Cardiac muscle cell (in vitro differentiated cells and primary cell): ENCODE data around the gene TBC1D14. TPM values are rescaled to one million over a fixed set of nuclear protein-coding genes. Genes with fewer than 3 reads are reported as not detected.

ENCODE experiments used
- DNase-seq, 2 donors: peaks; one replicate each; pipeline versions ENCODE4 v3.0.0 to v3.0.0-alpha.2; 2010 to 2017; ENCODE audit warnings: low read depth in 1 of 2, low spot score in 1 of 2
- H3K27ac ChIP-seq: fragments of 200-600 bp; sonication (generic); 2 replicates; pipeline ENCODE4 v1.5.1; 2016
- H3K27me3 ChIP-seq: fragments of 200-600 bp; sonication (generic); 2 replicates; pipeline ENCODE4 v1.6.0; 2016; ENCODE audit warnings: control low read depth
- H3K36me3 ChIP-seq: fragments of 200-600 bp; sonication (generic); 2 replicates; pipeline ENCODE4 v1.5.1; 2016; ENCODE audit warnings: control low read depth
- H3K4me1 ChIP-seq: fragments of 200-600 bp; sonication (generic); 2 replicates; pipeline ENCODE4 v1.8.1; 2017; ENCODE audit warnings: low read depth, mild to moderate bottlenecking, mixed run types
- H3K4me3 ChIP-seq: fragments of 200-600 bp; sonication (generic); 2 replicates; pipeline ENCODE4 v1.5.1; 2016; ENCODE audit warnings: mild to moderate bottlenecking
- H3K9me3 ChIP-seq: fragments of 200-600 bp; sonication (generic); 2 replicates; pipeline ENCODE4 v1.5.1; 2017; ENCODE audit warnings: low read depth, mild to moderate bottlenecking, control low read depth
- polyA plus RNA-seq: library from polyadenylated mRNA; unstranded; fragments of >200 nt; fragmentation: Nextera tagmentation; extraction: Ambion mirVana; gene quantifications from 2 replicates; pipeline ENCODE4 v1.2.1, GENCODE V29; 2016
- total RNA-seq: library from RNA; depleted of rRNA; stranded (reverse); fragments of >200 nt; gene quantifications from 2 replicates; pipeline ENCODE4 v1.2.3, GENCODE V29; 2016
- TF ChIP-seq, protein P1 (sequence below): IDR thresholded peaks from 2 replicates; pipeline ENCODE4 v1.5.1; 2012; ENCODE audit warnings: low read depth, mild to moderate bottlenecking, low read length

TBC1D14 gene
- total and polyA plus RNA-seq, 2 experiments from 2014 or later = 30.5 to 41.8 TPM

DNA sequence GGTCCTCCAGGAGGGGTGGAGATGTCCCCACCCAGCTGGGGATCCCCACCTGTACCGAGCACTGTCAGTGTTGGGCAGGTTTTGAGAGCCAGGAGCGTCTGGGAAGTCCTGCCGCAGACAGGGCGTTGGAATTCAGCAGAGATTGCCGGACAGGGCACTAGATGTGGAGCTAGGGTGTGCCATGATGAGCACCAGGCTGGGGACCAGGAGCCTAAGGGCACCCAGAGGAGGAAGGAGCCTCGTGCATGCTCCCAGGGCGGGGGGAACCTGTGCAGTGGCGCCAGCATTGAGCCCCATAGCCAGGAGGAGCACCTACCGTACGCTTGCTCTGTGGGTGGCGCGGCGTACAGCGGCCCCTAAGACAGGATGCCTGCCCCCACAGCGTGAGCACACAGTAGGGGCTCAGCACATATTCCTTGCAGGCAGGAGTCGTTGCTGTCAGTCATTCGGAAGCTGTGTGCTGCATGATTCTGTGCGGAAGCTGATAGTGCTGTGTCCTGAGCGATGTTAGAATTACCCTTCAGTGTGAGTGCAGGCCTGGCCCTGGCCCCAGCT is 114.8 kb downstream of the TBC1D14 start:
- DNase-seq = no peak
- TF ChIP-seq, protein P1, sequence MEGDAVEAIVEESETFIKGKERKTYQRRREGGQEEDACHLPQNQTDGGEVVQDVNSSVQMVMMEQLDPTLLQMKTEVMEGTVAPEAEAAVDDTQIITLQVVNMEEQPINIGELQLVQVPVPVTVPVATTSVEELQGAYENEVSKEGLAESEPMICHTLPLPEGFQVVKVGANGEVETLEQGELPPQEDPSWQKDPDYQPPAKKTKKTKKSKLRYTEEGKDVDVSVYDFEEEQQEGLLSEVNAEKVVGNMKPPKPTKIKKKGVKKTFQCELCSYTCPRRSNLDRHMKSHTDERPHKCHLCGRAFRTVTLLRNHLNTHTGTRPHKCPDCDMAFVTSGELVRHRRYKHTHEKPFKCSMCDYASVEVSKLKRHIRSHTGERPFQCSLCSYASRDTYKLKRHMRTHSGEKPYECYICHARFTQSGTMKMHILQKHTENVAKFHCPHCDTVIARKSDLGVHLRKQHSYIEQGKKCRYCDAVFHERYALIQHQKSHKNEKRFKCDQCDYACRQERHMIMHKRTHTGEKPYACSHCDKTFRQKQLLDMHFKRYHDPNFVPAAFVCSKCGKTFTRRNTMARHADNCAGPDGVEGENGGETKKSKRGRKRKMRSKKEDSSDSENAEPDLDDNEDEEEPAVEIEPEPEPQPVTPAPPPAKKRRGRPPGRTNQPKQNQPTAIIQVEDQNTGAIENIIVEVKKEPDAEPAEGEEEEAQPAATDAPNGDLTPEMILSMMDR = no peak
- H3K27me3 ChIP-seq = no peaks in the 10 kb centered on the region
- no peaks in the 10 kb centered on the region for H3K9me3 ChIP-seq
- no peak overlapping the region for H3K27ac ChIP-seq
- H3K36me3 ChIP-seq = peaks cover 9% of the 10 kb centered on the region
- no peak overlapping the region for H3K4me3 ChIP-seq
- H3K4me1 ChIP-seq = peaks cover 3% of the 10 kb centered on the region

DNA sequence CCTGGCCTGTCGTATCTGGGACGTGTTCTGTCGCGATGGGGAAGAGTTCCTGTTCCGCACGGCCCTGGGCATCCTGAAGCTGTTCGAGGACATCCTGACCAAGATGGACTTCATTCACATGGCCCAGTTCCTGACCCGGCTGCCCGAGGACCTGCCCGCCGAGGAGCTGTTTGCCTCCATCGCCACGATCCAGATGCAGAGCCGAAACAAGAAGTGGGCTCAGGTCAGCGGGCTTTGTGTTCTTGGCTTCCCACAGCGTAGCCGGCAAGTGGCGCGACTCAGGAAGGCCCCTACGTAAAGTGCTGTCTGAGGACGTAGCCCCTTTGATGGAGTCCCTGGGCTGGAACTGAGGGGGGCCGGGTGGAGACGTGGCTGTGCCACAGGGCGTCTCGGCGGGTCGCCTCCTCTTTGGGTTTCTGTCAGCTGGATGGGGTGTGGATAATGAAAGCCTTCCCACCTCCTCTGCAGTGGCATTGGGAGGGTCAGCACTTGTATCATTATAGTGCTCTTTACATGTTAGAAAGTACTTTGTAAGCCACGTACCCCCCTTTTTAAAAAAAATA is 115.5 kb downstream of the TBC1D14 start:
- Histone ChIP-seq H3K36me3 (peaks cover 9% of the 10 kb centered on the region), H3K27me3 (no peaks in the 10 kb centered on the region), H3K27ac (no peak overlapping the region), H3K9me3 (no peaks in the 10 kb centered on the region), H3K4me3 (no peak overlapping the region), H3K4me1 (peaks cover 2% of the 10 kb centered on the region)
- TF ChIP-seq, protein P1 = no peak
- no peak for DNase-seq

DNA sequence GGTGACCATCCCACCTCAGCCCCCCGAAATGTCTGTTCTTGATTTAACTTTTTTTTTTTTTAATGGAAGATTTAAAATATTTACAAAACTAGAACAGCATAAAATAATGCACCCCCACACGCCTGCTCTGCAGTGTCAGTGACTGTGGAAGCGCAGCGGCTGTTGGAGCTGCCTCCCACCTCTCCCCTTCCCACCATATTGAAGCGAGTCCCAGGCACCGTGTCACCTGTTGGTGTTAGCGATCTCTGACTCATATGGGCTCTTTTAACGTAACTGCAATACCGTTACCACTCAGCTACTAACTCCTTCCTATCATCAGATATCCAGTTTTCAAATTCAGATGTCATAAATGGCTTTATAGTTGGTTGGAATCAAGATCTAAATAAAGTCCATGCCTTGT is 116.5 kb downstream of the TBC1D14 start:
- Histone ChIP-seq H3K4me3 (no peak overlapping the region), H3K4me1 (no peaks in the 10 kb centered on the region), H3K27ac (no peak overlapping the region), H3K36me3 (peaks cover 16% of the 10 kb centered on the region), H3K9me3 (no peaks in the 10 kb centered on the region), H3K27me3 (no peaks in the 10 kb centered on the region)
- DNase-seq = no peak
- TF ChIP-seq, protein P1 = no peak

DNA sequence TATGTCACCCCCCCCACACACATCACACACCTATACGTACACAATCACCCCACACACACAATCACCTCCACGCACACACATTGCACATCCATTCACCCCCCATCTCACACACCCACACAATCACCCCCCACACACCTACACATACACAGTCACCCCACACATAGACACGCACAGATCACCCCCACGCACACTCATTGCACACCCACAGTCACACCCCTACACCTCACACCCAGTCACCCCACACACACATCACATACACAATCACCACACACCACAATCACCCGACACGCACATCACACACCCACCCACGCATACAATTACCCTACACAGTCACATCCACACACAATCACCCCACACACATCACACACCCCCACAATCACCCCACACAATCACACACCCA is 117.7 kb downstream of the TBC1D14 start:
- Histone ChIP-seq H3K27me3 (no peaks in the 10 kb centered on the region), H3K9me3 (no peaks in the 10 kb centered on the region), H3K27ac (no peak overlapping the region), H3K4me1 (no peaks in the 10 kb centered on the region), H3K36me3 (peaks cover 16% of the 10 kb centered on the region), H3K4me3 (no peak overlapping the region)
- DNase-seq = no peak
- TF ChIP-seq, protein P1 = no peak

DNA sequence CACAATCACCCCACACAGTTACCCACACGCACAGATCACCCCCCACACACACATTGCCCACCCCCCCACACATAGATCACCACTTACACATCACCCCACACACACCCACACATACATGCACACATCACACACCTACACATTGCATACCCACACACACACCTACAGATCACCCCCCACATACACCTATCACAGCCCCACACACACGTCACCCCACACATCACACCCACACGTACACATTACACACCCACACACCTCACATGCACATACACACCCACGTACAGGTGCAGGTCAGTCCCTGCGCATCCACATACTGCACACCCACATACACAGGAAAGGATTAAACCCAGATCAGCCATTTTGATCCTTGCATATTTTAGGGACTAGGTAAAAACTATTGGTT is 118.3 kb downstream of the TBC1D14 start:
- no peak overlapping the region for H3K4me3 ChIP-seq
- H3K4me1 ChIP-seq = no peaks in the 10 kb centered on the region
- TF ChIP-seq, protein P1 = no peak
- H3K36me3 ChIP-seq = peaks cover 14% of the 10 kb centered on the region
- H3K9me3 ChIP-seq = no peaks in the 10 kb centered on the region
- DNase-seq = no peak
- no peaks in the 10 kb centered on the region for H3K27me3 ChIP-seq
- H3K27ac ChIP-seq = no peak overlapping the region
